GM10266 (cell line): ENCODE measurements around the gene BTG4.

Experiments used
- DNase-seq: peaks from one replicate; pipeline ENCODE4 v3.0.0; 2012; ENCODE audit errors: extremely low spot score
- TF ChIP-seq, protein P1 (sequence below): IDR thresholded peaks from 2 replicates; pipeline ENCODE4 v1.5.1; 2012; ENCODE audit warnings: mild to moderate bottlenecking, low read depth; ENCODE audit not compliant: control insufficient read depth, insufficient read depth; ENCODE audit errors: missing control alignments

Gene BTG4

GRCh38 chr11:111518668-111519067 is 6.5 kb upstream of the BTG4 start:
- TF ChIP-seq, protein P1, sequence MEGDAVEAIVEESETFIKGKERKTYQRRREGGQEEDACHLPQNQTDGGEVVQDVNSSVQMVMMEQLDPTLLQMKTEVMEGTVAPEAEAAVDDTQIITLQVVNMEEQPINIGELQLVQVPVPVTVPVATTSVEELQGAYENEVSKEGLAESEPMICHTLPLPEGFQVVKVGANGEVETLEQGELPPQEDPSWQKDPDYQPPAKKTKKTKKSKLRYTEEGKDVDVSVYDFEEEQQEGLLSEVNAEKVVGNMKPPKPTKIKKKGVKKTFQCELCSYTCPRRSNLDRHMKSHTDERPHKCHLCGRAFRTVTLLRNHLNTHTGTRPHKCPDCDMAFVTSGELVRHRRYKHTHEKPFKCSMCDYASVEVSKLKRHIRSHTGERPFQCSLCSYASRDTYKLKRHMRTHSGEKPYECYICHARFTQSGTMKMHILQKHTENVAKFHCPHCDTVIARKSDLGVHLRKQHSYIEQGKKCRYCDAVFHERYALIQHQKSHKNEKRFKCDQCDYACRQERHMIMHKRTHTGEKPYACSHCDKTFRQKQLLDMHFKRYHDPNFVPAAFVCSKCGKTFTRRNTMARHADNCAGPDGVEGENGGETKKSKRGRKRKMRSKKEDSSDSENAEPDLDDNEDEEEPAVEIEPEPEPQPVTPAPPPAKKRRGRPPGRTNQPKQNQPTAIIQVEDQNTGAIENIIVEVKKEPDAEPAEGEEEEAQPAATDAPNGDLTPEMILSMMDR: no peak

GRCh38 chr11:111515591-111515990 is 3.4 kb upstream of the BTG4 start:
- no peak for DNase-seq
- TF ChIP-seq, protein P1: no peak

More at GRCh38 chr11:111518668-111519067, 6.5 kb upstream of the BTG4 start:
- no peak for DNase-seq

- no peak for DNase-seq
- TF ChIP-seq, protein P1: no peak
These were observed 2.2 kb upstream of the BTG4 start, which contains the start of gene HOATZ for GRCh38 chr11:111514216-111515031. Gene HOATZ (plus strand): TSS chr11:111514778. CDS start chr11:111514785, 7 bp downstream.

DNA sequence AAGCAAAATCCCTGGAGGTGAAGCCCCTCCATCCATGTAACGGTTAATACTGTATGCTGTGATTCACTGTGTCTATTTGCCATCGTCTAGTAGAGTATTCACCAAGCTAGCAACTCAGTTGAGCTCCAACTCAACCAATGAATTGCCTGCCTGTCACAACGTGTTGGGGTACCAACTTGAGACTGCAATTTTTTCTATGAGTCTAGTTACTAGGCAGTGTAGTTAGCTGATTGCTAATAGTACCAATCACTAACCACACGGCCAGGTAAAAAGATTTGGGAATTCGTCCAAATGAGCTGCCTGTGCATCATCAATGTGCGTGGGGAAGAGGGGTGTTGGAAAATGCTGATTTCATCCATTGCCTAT is 1.0 kb upstream of the BTG4 start:
- no peak for DNase-seq
- TF ChIP-seq, protein P1: no peak

- no peak for DNase-seq
These were observed 1.9 kb downstream of the BTG4 start for GRCh38 chr11:111510311-111510710.

DNA sequence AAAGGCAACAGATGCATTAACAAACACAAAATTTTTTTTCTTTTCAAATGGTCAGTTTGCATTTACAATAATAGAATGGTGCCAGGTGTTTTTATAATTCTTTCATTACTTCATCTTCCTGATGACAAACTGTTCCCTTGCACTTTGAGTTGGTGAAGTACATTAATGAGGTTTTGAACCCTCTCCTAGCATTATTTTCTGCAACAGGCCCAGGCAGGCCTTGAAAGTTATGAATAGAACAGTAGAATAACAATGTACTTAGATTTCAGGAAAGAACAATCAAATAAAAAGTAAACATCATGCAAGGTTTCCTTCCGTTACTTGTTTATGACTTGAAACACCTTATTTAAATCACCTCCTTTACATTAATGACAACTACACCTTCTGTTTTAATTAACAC is 9.6 kb downstream of the BTG4 start:
- DNase-seq: no peak
- TF ChIP-seq, protein P1: no peak

More at GRCh38 chr11:111510311-111510710, 1.9 kb downstream of the BTG4 start:
- TF ChIP-seq, protein P1: no peak

GRCh38 chr11:111500481-111500880 is 11.7 kb downstream of the BTG4 start:
- TF ChIP-seq, protein P1: no peak

More at GRCh38 chr11:111500481-111500880, 11.7 kb downstream of the BTG4 start:
- no peak for DNase-seq
